HepG2 (cell line): Measurements from ENCODE around the gene ZNF431. TPM values are rescaled to one million over a fixed set of nuclear protein-coding genes. Genes with fewer than 3 reads are reported as not detected.

Source experiments
- ATAC-seq: fragments of 200-7000 bp; cut with Tn5 transposase; 3 replicates; pipeline ENCODE4 v1.9.1; 2020; ENCODE audit warnings: mild to moderate bottlenecking, moderate library complexity
- BruUV-seq: library from RNA; stranded (reverse); fragments of 400-500 nt; replicated peaks from 2 replicates; lab custom pipeline; 2021; lab: Mats Ljungman, UMichigan
- CTCF ChIA-PET: fragments of 300-600 bp; formaldehyde crosslinking; extraction: SDS; loops from one replicate; lab custom pipeline; 2021; ENCODE audit warnings: low total read pairs, inconsistent platforms, low intra/inter-chr PET ratio; lab: Yijun Ruan, JAX
- POLR2A ChIA-PET: fragments of 350-600 bp; sonication (Branson Sonifier 250); formaldehyde crosslinking; loops from one replicate; lab custom pipeline; 2020; ENCODE audit warnings: antibody characterized with exemption, inconsistent platforms; lab: Yijun Ruan, JAX
- DNase-seq: peaks from one replicate; pipeline ENCODE4 v3.0.0-alpha.2; 2015; ENCODE audit warnings: low spot score
- FAIRE-seq: peaks from 3 replicates; lab custom pipeline; 2011; peaks lifted over from hg19 to GRCh38; lab: Jason Lieb, UNC
- H2AFZ ChIP-seq: one replicate; pipeline ENCODE4 v1.6.1; 2011; ENCODE audit warnings: low read length, inconsistent platforms
- H3K27ac ChIP-seq: fragments of 300-600 bp; 3 replicates; pipeline ENCODE4 v1.8.0; 2011; ENCODE audit warnings: mixed run types, mild to moderate bottlenecking, mixed read lengths, low read length, inconsistent platforms; ENCODE audit not compliant: insufficient read depth; ENCODE audit errors: extremely low read length
- H3K27me3 ChIP-seq, 2 experiments: fragments of 200-600 bp in 1 of 2; 2 replicates in 1 of 2; 3 replicates in 1 of 2; pipeline versions ENCODE4 v1.6.0 to v1.8.0; 2011; ENCODE audit warnings: low read length in 2 of 2, mild to moderate bottlenecking in 2 of 2, moderate library complexity in 2 of 2, inconsistent platforms in 1 of 2; ENCODE audit not compliant: insufficient read depth in 2 of 2, control insufficient read depth in 1 of 2
- H3K36me3 ChIP-seq, 2 experiments: fragments of 200-600 bp in 1 of 2; replicated peaks in 1 of 2; 2 replicates in 1 of 2; 3 replicates in 1 of 2; pipeline versions ENCODE4 v1.5.1 to v1.8.0; 2011; ENCODE audit warnings: low read length in 2 of 2, inconsistent platforms in 1 of 2; ENCODE audit not compliant: insufficient read depth in 2 of 2, control insufficient read depth in 1 of 2
- H3K4me1 ChIP-seq: 2 replicates; pipeline ENCODE4 v1.5.1; 2012; ENCODE audit warnings: low read length, inconsistent platforms; ENCODE audit not compliant: insufficient read depth
- H3K4me2 ChIP-seq: 2 replicates; pipeline ENCODE4 v1.6.0; 2011; ENCODE audit warnings: low read depth, low read length, inconsistent platforms
- H3K4me3 ChIP-seq, 3 experiments: fragments of 200-600 bp in 1 of 3; sonication (generic), shearing (Covaris generic) in 1 of 3; replicated peaks in 1 of 3; 2 replicates each; pipeline ENCODE4 v1.5.1; 2011 to 2016; ENCODE audit warnings: low read length in 3 of 3, inconsistent platforms in 2 of 3, low read depth in 2 of 3, mild to moderate bottlenecking in 2 of 3, control low read depth in 1 of 3, mixed read lengths in 1 of 3; ENCODE audit not compliant: insufficient read depth in 1 of 3
- H3K79me2 ChIP-seq: one replicate; pipeline ENCODE4 v1.6.1; 2011; ENCODE audit warnings: low read length, inconsistent platforms; ENCODE audit not compliant: insufficient read depth
- H3K9ac ChIP-seq: 2 replicates; pipeline ENCODE4 v1.6.0; 2011; ENCODE audit warnings: mild to moderate bottlenecking, low read depth, low read length, inconsistent platforms; ENCODE audit not compliant: insufficient read depth
- H3K9me3 ChIP-seq: 2 replicates; pipeline ENCODE4 v1.5.1; 2012; ENCODE audit warnings: mild to moderate bottlenecking, low read length
- H4K20me1 ChIP-seq: 2 replicates; pipeline ENCODE4 v1.6.0; 2011; ENCODE audit warnings: inconsistent platforms, mild to moderate bottlenecking, low read length, moderate library complexity; ENCODE audit not compliant: insufficient read depth
- EED ChIP-seq: sonication (generic); formaldehyde crosslinking; IDR thresholded peaks from 2 replicates; pipeline ENCODE4 v1.5.0; 2020; ENCODE audit warnings: mild to moderate bottlenecking, missing genetic modification reagents
- KLF16 ChIP-seq, 2 experiments: sonication (generic) in 1 of 2; formaldehyde crosslinking in 1 of 2; IDR thresholded peaks; 2 replicates each; pipeline versions ENCODE4 v1.6.1 to v1.8.0; 2016 to 2023; ENCODE audit warnings: missing genetic modification reagents in 2 of 2, missing compliant biosample characterization in 1 of 2
- KLF6 ChIP-seq: IDR thresholded peaks from 2 replicates; pipeline ENCODE4 v1.8.0; 2016; ENCODE audit warnings: missing biosample characterization, missing genetic modification reagents
- MTA1 ChIP-seq: sonication (generic); formaldehyde crosslinking; IDR thresholded peaks from 2 replicates; pipeline ENCODE4 v1.4.0; 2020; ENCODE audit warnings: missing genetic modification reagents, mild to moderate bottlenecking, borderline replicate concordance
- NCOA2 ChIP-seq: sonication (generic); formaldehyde crosslinking; IDR thresholded peaks from 2 replicates; pipeline ENCODE4 v1.8.0; 2022; ENCODE audit warnings: inconsistent platforms
- SIN3A ChIP-seq: IDR thresholded peaks from 2 replicates; pipeline ENCODE4 v1.6.1; 2011; ENCODE audit warnings: low read depth, mild to moderate bottlenecking, control low read depth, low read length, borderline replicate concordance
- ZBTB10 ChIP-seq: sonication (generic); formaldehyde crosslinking; IDR thresholded peaks from 2 replicates; pipeline ENCODE4 v1.4.0; 2020; ENCODE audit warnings: missing genetic modification reagents, borderline replicate concordance
- ZBTB34 ChIP-seq: sonication (generic); formaldehyde crosslinking; IDR thresholded peaks from 2 replicates; pipeline ENCODE4 v1.8.0; 2022; ENCODE audit warnings: mild to moderate bottlenecking, missing genetic modification reagents
- ZBTB4 ChIP-seq: sonication (generic); formaldehyde crosslinking; IDR thresholded peaks from 2 replicates; pipeline ENCODE4 v1.4.0; 2020; ENCODE audit warnings: missing genetic modification reagents, mild to moderate bottlenecking, borderline replicate concordance
- ZFX ChIP-seq: sonication (generic); formaldehyde crosslinking; IDR thresholded peaks from 2 replicates; pipeline ENCODE4 v1.4.0; 2020; ENCODE audit warnings: mild to moderate bottlenecking, low read depth, missing genetic modification reagents, moderate library complexity
- ZNF138 ChIP-seq: sonication (generic); formaldehyde crosslinking; IDR thresholded peaks from 2 replicates; pipeline ENCODE4 v1.5.0; 2020; ENCODE audit warnings: mild to moderate bottlenecking, low read depth, missing genetic modification reagents
- ZNF607 ChIP-seq: sonication (generic); formaldehyde crosslinking; IDR thresholded peaks from 2 replicates; pipeline ENCODE4 v1.5.1; 2020; ENCODE audit warnings: missing genetic modification reagents, mild to moderate bottlenecking, borderline replicate concordance
- ZUFSP ChIP-seq: sonication (generic); formaldehyde crosslinking; IDR thresholded peaks from 2 replicates; pipeline ENCODE4 v1.9.0; 2021; ENCODE audit warnings: missing genetic modification reagents, mild to moderate bottlenecking, borderline replicate concordance
- WGBS: methylation state at CpG from one replicate; pipeline ENCODE4 v1.1.6; 2017; ENCODE audit warnings: low lambda C conversion rate; 5-methylcytosine and 5-hydroxymethylcytosine counted together
- in situ Hi-C: cut with HindIII; loops from 2 replicates; pipeline ENCODE4 v1.10.0; 2017; ENCODE audit warnings: low pct_unique_long_range_greater_than_20kb; ENCODE audit not compliant: extremely low pct_ligation_motif_present
- intact Hi-C: fragments of 100-400 bp; cut with micrococcal nuclease; formaldehyde crosslinking; loops from one replicate; pipeline ENCODE4 v1.10.0; 2022; ENCODE audit not compliant: unreplicated experiment
- polyA plus RNA-seq, 8 experiments: library from polyadenylated mRNA; depleted of rRNA in 3 of 8; stranded (reverse) in 7 of 8; unstranded in 1 of 8; fragments of >200 nt; fragmentation: Illumina TruSeq in 4 of 8; extraction: Trizol in 4 of 8; gene quantifications; 2 replicates each; pipeline versions ENCODE4 v1.2.1 to v1.2.3, GENCODE V29; 2011 to 2016; ENCODE audit warnings: low read depth in 4 of 8, missing spikeins in 1 of 8, mixed read lengths in 1 of 8; ENCODE audit not compliant: insufficient read depth in 1 of 8
- total RNA-seq, 5 experiments: library from RNA; depleted of rRNA; stranded (reverse); fragments of >200 nt; fragmentation: Illumina TruSeq; extraction: Trizol; gene quantifications; 2 replicates each; pipeline ENCODE4 v1.2.3, GENCODE V29; 2016; ENCODE audit warnings: low read depth in 1 of 5

Gene ZNF431
- total and polyA plus RNA-seq, 2 of the 13 experiments (the other 11 are each of a cell fraction or from before 2014, with no cell fraction given), result 4.4 to 11.8 TPM

- Histone ChIP-seq H3K9ac (no peak overlapping the region), H3K79me2 (peaks cover 23% of the 10 kb centered on the region), H3K27me3 (no peaks in the 10 kb centered on the region), H3K9me3 (no peaks in the 10 kb centered on the region), H3K36me3 (peaks cover 2 to 13% of the 10 kb centered on the region in 2 experiments; a peak in 4 of 5 replicates), H3K4me2 (no peak overlapping the region), H3K4me3 (no peak overlapping the region), H2AFZ (no peak overlapping the region), H3K4me1 (no peaks in the 10 kb centered on the region), H4K20me1 (no peaks in the 10 kb centered on the region), H3K27ac (no peak overlapping the region)
- no TSS peak for BruUV-seq
- intact Hi-C loops (no loop called here), in situ Hi-C loops (no loop called here)
- ChIA-PET POLR2A (no interaction called here), CTCF (no interaction called here)
- no peak for TF ChIP-seq ZBTB10 (CRISPR knock-in tag)
- no peak for TF ChIP-seq ZNF138
- TF ChIP-seq ZNF607 (CRISPR knock-in tag), result no peak
- no peak for TF ChIP-seq KLF6
- TF ChIP-seq ZBTB34 (CRISPR knock-in tag), result no peak
- TF ChIP-seq EED (CRISPR knock-in tag), result no peak
- no peak for TF ChIP-seq ZFX
- no peak for TF ChIP-seq KLF16 (CRISPR knock-in tag; IDR thresholded peaks at IDR 0.05)
- TF ChIP-seq NCOA2 (CRISPR knock-in tag), result no peak
- no peak for TF ChIP-seq SIN3A
- TF ChIP-seq ZBTB4 (CRISPR knock-in tag), result no peak
- no peak for TF ChIP-seq ZUFSP (CRISPR knock-in tag)
- no peak for TF ChIP-seq MTA1 (CRISPR knock-in tag)
- ATAC-seq, result no peak
- DNase-seq, result no peak
- FAIRE-seq, result no peak
- 99% methylated on average over 5 of the region's 5 CpGs for WGBS
Observed at GRCh38 chr19:21164541-21164940, 22.7 kb downstream of the ZNF431 start.
